ENCODE data around the gene FGF21.

The FGF21 gene

GRCh38 chr19:48728911-48729664, 26.2 kb upstream of the FGF21 start:
- DNase-seq (ENCODE audit: extremely low read depth in 1 of 2, low read depth in 1 of 2), result no peak

- no peak for DNase-seq (ENCODE audit: extremely low read depth in 1 of 2, low read depth in 1 of 2)
Observed at GRCh38 chr19:48731452-48731851, 23.9 kb upstream of the FGF21 start.

- DNase-seq (ENCODE audit: extremely low read depth in 1 of 2, low read depth in 1 of 2), result no peak
Observed at GRCh38 chr19:48734625-48735024, 20.7 kb upstream of the FGF21 start.

GRCh38 chr19:48735031-48735615, 20.2 kb upstream of the FGF21 start:
- no peak for DNase-seq (ENCODE audit: extremely low read depth in 1 of 2, low read depth in 1 of 2)

- no peak for DNase-seq (ENCODE audit: extremely low read depth in 1 of 2, low read depth in 1 of 2)
Observed at GRCh38 chr19:48737360-48737998, 17.8 kb upstream of the FGF21 start.

- DNase-seq (ENCODE audit: extremely low read depth in 1 of 2, low read depth in 1 of 2), result peak; percentile 82 to 90
Observed at GRCh38 chr19:48738557-48739403, 16.5 kb upstream of the FGF21 start.

GRCh38 chr19:48739404-48740163, 15.7 kb upstream of the FGF21 start:
- DNase-seq (ENCODE audit: extremely low read depth in 1 of 2, low read depth in 1 of 2), result no peak

- DNase-seq (ENCODE audit: extremely low read depth in 1 of 2, low read depth in 1 of 2), result no peak
Observed at GRCh38 chr19:48740164-48740972, 15.0 kb upstream of the FGF21 start, which contains the start of gene RASIP1. RASIP1 (minus strand) TSS chr19:48740610; CDS start chr19:48740282, 328 bp downstream.

- peak in 1 of 2 donors; percentile 16 for DNase-seq (ENCODE audit: extremely low read depth in 1 of 2, low read depth in 1 of 2)
Observed at GRCh38 chr19:48741129-48741999, 14.0 kb upstream of the FGF21 start.

- no peak for DNase-seq (ENCODE audit: extremely low read depth in 1 of 2, low read depth in 1 of 2)
Observed at GRCh38 chr19:48742096-48742495, 13.2 kb upstream of the FGF21 start.

GRCh38 chr19:48745208-48745995, 9.9 kb upstream of the FGF21 start:
- DNase-seq (ENCODE audit: extremely low read depth in 1 of 2, low read depth in 1 of 2), result peak in 1 of 2 donors; percentile 37

- DNase-seq (ENCODE audit: extremely low read depth in 1 of 2, low read depth in 1 of 2), result no peak
Observed at GRCh38 chr19:48746110-48746509, 9.2 kb upstream of the FGF21 start.

- DNase-seq (ENCODE audit: extremely low read depth in 1 of 2, low read depth in 1 of 2), result peak in 1 of 2 donors; percentile 44
Observed at GRCh38 chr19:48746738-48747575, 8.4 kb upstream of the FGF21 start, which contains the start of gene IZUMO1. IZUMO1 (minus strand) TSS chr19:48746909; CDS start chr19:48745859, 1,050 bp downstream.

GRCh38 chr19:48749571-48750198, 5.6 kb upstream of the FGF21 start:
- no peak for DNase-seq (ENCODE audit: extremely low read depth in 1 of 2, low read depth in 1 of 2)

- DNase-seq (ENCODE audit: extremely low read depth in 1 of 2, low read depth in 1 of 2), result no peak
Observed at GRCh38 chr19:48750351-48750750, 5.0 kb upstream of the FGF21 start.

GRCh38 chr19:48750771-48751504, 4.4 kb upstream of the FGF21 start:
- DNase-seq (ENCODE audit: extremely low read depth in 1 of 2, low read depth in 1 of 2), result no peak
